GM10248 (cell line): ENCODE measurements around the gene PTRH1.

ENCODE experiments used
- CTCF ChIA-PET: fragments of 300-600 bp; sonication (Branson Sonifier 250); formaldehyde crosslinking; extraction: SDS; loops from one replicate; lab custom pipeline; 2021; ENCODE audit warnings: antibody characterized with exemption; lab: Yijun Ruan, JAX
- POLR2A ChIA-PET: fragments of 350-650 bp; sonication (Branson Sonifier 250); formaldehyde crosslinking; extraction: SDS; loops from one replicate; lab custom pipeline; 2020; ENCODE audit warnings: antibody characterized with exemption; lab: Yijun Ruan, JAX
- DNase-seq: peaks from one replicate; pipeline ENCODE4 v3.0.0; 2012; ENCODE audit errors: extremely low spot score
- CTCF ChIP-seq: IDR thresholded peaks from 2 replicates; pipeline ENCODE4 v1.5.1; 2012; ENCODE audit warnings: mild to moderate bottlenecking, low read depth; ENCODE audit errors: extremely low read depth, missing control alignments, control extremely low read depth

The PTRH1 gene

DNA sequence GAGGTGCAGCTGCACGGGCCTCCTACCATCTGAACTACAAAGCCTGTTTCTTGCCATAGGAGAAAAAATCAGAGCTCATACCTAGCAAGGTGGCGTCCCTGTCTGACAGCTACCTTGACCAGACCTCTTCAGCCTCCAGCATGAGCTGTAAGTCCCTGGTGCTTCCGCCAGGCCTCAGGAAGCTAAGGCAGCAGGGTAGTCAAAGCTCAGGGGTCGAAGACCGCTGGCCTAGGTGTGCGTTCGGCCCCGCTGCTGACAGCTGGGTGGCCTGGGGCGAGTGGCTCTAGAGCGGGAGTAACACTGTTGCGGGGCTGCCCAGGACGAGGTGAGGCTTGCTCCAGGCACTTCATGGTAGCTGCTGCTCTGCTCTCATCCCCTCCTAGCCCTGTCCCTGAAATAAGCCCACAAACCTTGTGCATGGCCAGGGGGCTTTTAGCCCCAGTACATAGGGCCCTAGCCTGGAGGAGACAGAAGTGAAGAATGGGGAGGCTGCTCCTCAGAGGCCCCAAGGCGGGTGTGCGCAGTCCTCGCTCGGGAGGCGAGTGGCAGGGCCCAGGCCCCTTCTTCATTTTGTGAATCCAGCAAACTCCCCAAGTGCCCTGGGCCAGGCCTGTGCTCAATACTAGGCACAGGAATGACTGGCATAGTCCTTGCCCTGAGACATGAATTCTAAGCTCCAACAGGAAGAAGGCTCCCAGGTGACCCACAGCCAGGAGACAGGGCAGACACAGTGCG, 14.2 kb upstream of the PTRH1 start:
- CTCF ChIA-PET, result interaction anchor here (0.7 to 1.9 kb wide), 13 partner anchors 10 to 225 kb away, joined by 3 to 6 read pairs (median 3); partner anchors contain the start of genes PTRH1 and TTC16
- DNase-seq, result no peak
- TF ChIP-seq CTCF, result no peak
- POLR2A ChIA-PET, result no interaction called here

- ChIA-PET CTCF (interaction anchor here (1.0 to 1.9 kb wide), 10 partner anchors 9 to 224 kb away, joined by 3 to 6 read pairs (median 4); partner anchors contain the start of genes PTRH1 and TTC16), POLR2A (no interaction called here)
- no peak for TF ChIP-seq CTCF
- DNase-seq, result no peak
These were observed 13.3 kb upstream of the PTRH1 start for GRCh38 chr9:127728808-127729207.

- ChIA-PET POLR2A (no interaction called here), CTCF (interaction anchor here (0.8 kb wide), 1 partner anchor 164 kb away, joined by 3 read pairs; no protein-coding TSS in a partner anchor)
- no peak for TF ChIP-seq CTCF
These were observed 11.4 kb upstream of the PTRH1 start for GRCh38 chr9:127726871-127727270.

GRCh38 chr9:127724012-127724411, 8.5 kb upstream of the PTRH1 start:
- ChIA-PET CTCF (interaction anchor here (2.1 kb wide), 1 partner anchor 10 kb away, joined by 19 read pairs; the partner anchor contains the start of gene TOR2A), POLR2A (no interaction called here)
- no peak for DNase-seq

More at GRCh38 chr9:127726871-127727270, 11.4 kb upstream of the PTRH1 start:
- DNase-seq, result no peak

GRCh38 chr9:127723444-127723843, 8.0 kb upstream of the PTRH1 start:
- CTCF ChIA-PET, result interaction anchor here (2.1 kb wide), 1 partner anchor 11 kb away, joined by 19 read pairs; the partner anchor contains the start of gene TOR2A
- POLR2A ChIA-PET, result no interaction called here
- TF ChIP-seq CTCF, result no peak
- no peak for DNase-seq

More at GRCh38 chr9:127724012-127724411, 8.5 kb upstream of the PTRH1 start:
- no peak for TF ChIP-seq CTCF

DNA sequence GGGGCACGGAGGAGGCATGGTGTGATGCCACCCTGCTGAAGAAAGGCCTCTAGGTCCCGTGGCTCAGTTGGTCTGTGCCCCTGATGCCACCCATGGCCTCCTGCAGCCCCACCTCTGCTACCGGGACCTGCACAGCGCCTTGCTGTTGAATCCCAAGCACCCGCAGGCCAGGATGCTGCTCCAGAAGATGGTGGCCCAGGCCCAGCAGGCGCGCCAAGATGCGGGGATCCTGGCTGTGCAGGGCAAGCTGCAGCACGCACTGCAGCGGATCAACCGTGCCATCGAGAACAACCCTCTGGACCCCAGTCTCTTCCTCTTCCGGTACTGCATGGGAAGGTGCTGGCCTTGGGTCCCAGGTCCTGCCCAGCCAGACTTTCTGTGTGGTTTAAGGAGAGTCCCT, 7.5 kb upstream of the PTRH1 start:
- ChIA-PET CTCF (no interaction called here), POLR2A (no interaction called here)
- no peak for TF ChIP-seq CTCF
- no peak for DNase-seq
